IMR-90 (cell line): Measurements from ENCODE around the gene TXNL4B. TPM values are rescaled to one million over a fixed set of nuclear protein-coding genes. Genes with fewer than 3 reads are reported as not detected.

ENCODE experiments used
- ATAC-seq: fragments of 200-7000 bp; cut with Tn5 transposase; 2 replicates; pipeline ENCODE4 v1.9.1; 2020; ENCODE audit warnings: low read depth, mild to moderate bottlenecking, moderate library complexity
- BruUV-seq: library from RNA; stranded (reverse); fragments of 400-500 nt; replicated peaks from 2 replicates; lab custom pipeline; 2021; lab: Mats Ljungman, UMichigan
- CTCF ChIA-PET: fragments of 300-600 bp; formaldehyde crosslinking; extraction: SDS; loops from one replicate; lab custom pipeline; 2021; ENCODE audit warnings: antibody characterized with exemption; lab: Yijun Ruan, JAX
- POLR2A ChIA-PET: fragments of 300-600 bp; sonication (Branson Sonifier 250); formaldehyde crosslinking; loops from one replicate; lab custom pipeline; 2022; ENCODE audit warnings: antibody characterized with exemption; ENCODE audit not compliant: unreplicated experiment; lab: Charles Lee
- DNase-seq: peaks from one replicate; pipeline ENCODE4 v3.0.0; 2013
- H2AFZ ChIP-seq: replicated peaks from 2 replicates; pipeline ENCODE3; 2013; ENCODE audit warnings: low read length, mild to moderate bottlenecking; ENCODE audit not compliant: poor library complexity
- H2AK5ac ChIP-seq: 2 replicates; pipeline ENCODE4 v1.6.1; 2013; ENCODE audit warnings: low read depth, low read length, inconsistent platforms
- H2AK9ac ChIP-seq: replicated peaks from 2 replicates; pipeline ENCODE3; 2013; ENCODE audit warnings: mild to moderate bottlenecking, low read depth, low read length, moderate library complexity; ENCODE audit not compliant: poor library complexity
- H2BK120ac ChIP-seq: 2 replicates; pipeline ENCODE4 v1.6.1; 2013; ENCODE audit warnings: low read depth, low read length, inconsistent platforms
- H2BK15ac ChIP-seq: 3 replicates; pipeline ENCODE4 v1.6.1; 2013; ENCODE audit warnings: low read depth, low read length, inconsistent platforms
- H2BK20ac ChIP-seq: 2 replicates; pipeline ENCODE4 v1.6.1; 2013; ENCODE audit warnings: low read depth, mild to moderate bottlenecking, inconsistent platforms, low read length, moderate library complexity
- H2BK5ac ChIP-seq: 2 replicates; pipeline ENCODE4 v1.6.1; 2013; ENCODE audit warnings: mild to moderate bottlenecking, low read depth, low read length, inconsistent platforms; ENCODE audit not compliant: poor library complexity, severe bottlenecking
- H3K14ac ChIP-seq: replicated peaks from 2 replicates; pipeline ENCODE4 v1.6.1; 2013; ENCODE audit warnings: low read depth, low read length, inconsistent platforms
- H3K18ac ChIP-seq: 2 replicates; pipeline ENCODE4 v1.6.1; 2013; ENCODE audit warnings: low read depth, low read length, control low read depth
- H3K23ac ChIP-seq: 2 replicates; pipeline ENCODE4 v1.6.1; 2013; ENCODE audit warnings: low read depth, low read length, inconsistent platforms
- H3K27ac ChIP-seq: 2 replicates; pipeline ENCODE4 v1.5.1; 2013; ENCODE audit warnings: mild to moderate bottlenecking, control low read depth, low read length; ENCODE audit not compliant: insufficient read depth
- H3K27me3 ChIP-seq: 2 replicates; pipeline ENCODE4 v1.6.1; 2013; ENCODE audit warnings: low read length; ENCODE audit not compliant: control insufficient read depth, insufficient read depth
- H3K36me3 ChIP-seq: 2 replicates; pipeline ENCODE4 v1.6.1; 2013; ENCODE audit warnings: low read length, mixed read lengths; ENCODE audit not compliant: control insufficient read depth, insufficient read depth
- H3K4ac ChIP-seq: 2 replicates; pipeline ENCODE4 v1.6.1; 2013; ENCODE audit warnings: low read depth, low read length, inconsistent platforms
- H3K4me1 ChIP-seq: 2 replicates; pipeline ENCODE4 v1.6.1; 2013; ENCODE audit warnings: low read length, mixed read lengths; ENCODE audit not compliant: control insufficient read depth, insufficient read depth
- H3K4me2 ChIP-seq: 2 replicates; pipeline ENCODE4 v1.6.1; 2013; ENCODE audit warnings: low read depth, mild to moderate bottlenecking, control low read depth, low read length, moderate library complexity
- H3K4me3 ChIP-seq: 2 replicates; pipeline ENCODE4 v1.5.1; 2013; ENCODE audit warnings: low read depth, mild to moderate bottlenecking, control low read depth, low read length, moderate library complexity; ENCODE audit not compliant: insufficient read depth
- H3K56ac ChIP-seq: 2 replicates; pipeline ENCODE4 v1.6.1; 2013; ENCODE audit warnings: low read length, inconsistent platforms; ENCODE audit not compliant: insufficient read depth; ENCODE audit errors: extremely low read depth
- H3K79me1 ChIP-seq, 2 experiments: 2 replicates each; pipeline ENCODE4 v1.6.1; 2013; ENCODE audit warnings: low read length in 2 of 2, inconsistent platforms in 1 of 2, low read depth in 1 of 2
- H3K9ac ChIP-seq: 2 replicates; pipeline ENCODE4 v1.6.1; 2013; ENCODE audit warnings: low read depth, low read length, control low read depth
- H3K9me1 ChIP-seq: 2 replicates; pipeline ENCODE4 v1.6.1; 2013; ENCODE audit warnings: low read length, inconsistent platforms; ENCODE audit not compliant: insufficient read depth
- H3K9me3 ChIP-seq: 2 replicates; pipeline ENCODE4 v1.6.1; 2013; ENCODE audit warnings: low read length; ENCODE audit not compliant: control insufficient read depth, insufficient read depth
- H4K20me1 ChIP-seq: 2 replicates; pipeline ENCODE4 v1.6.1; 2013; ENCODE audit warnings: low read length, inconsistent platforms; ENCODE audit not compliant: insufficient read depth
- H4K5ac ChIP-seq: 2 replicates; pipeline ENCODE4 v1.6.1; 2013; ENCODE audit warnings: mild to moderate bottlenecking, low read depth, low read length, control low read depth
- H4K8ac ChIP-seq, 2 experiments: 2 replicates each; pipeline ENCODE4 v1.6.1; 2013; ENCODE audit warnings: low read depth in 2 of 2, low read length in 2 of 2, control low read depth in 1 of 2, inconsistent platforms in 1 of 2
- H4K91ac ChIP-seq: 2 replicates; pipeline ENCODE4 v1.6.1; 2013; ENCODE audit warnings: low read depth, low read length, inconsistent platforms; ENCODE audit not compliant: insufficient read depth
- MAFK ChIP-seq: IDR thresholded peaks from 2 replicates; pipeline ENCODE4 v1.6.1; 2012; ENCODE audit warnings: low read depth, low read length, improper control_type of control experiment
- RCOR1 ChIP-seq: IDR thresholded peaks from 2 replicates; pipeline ENCODE4 v1.6.1; 2012; ENCODE audit warnings: mild to moderate bottlenecking, low read length, improper control_type of control experiment; ENCODE audit not compliant: insufficient replicate concordance
- SMC3 ChIP-seq: fragments of 150-350 bp; IDR thresholded peaks from 2 replicates; pipeline ENCODE4 v1.6.1; 2016; ENCODE audit warnings: low read depth, mild to moderate bottlenecking, antibody characterized with exemption, low read length, moderate library complexity
- WGBS, 2 experiments: methylation state at CpG; one replicate each; pipeline versions ENCODE4 v1.1.5 to v1.1.7; 2013; ENCODE audit warnings: missing lambda C conversion rate in 2 of 2; ENCODE audit not compliant: insufficient read length in 1 of 2; ENCODE audit errors: extremely low coverage in 2 of 2; 5-methylcytosine and 5-hydroxymethylcytosine counted together
- dilution Hi-C: fragments of 300-500 bp; cut with HindIII; formaldehyde crosslinking; loops from one replicate; pipeline ENCODE4 v1.14.3; 2018; ENCODE audit warnings: low sequenced_read_pairs; ENCODE audit not compliant: unreplicated experiment
- in situ Hi-C: fragments of 300-500 bp; cut with MboI; formaldehyde crosslinking; loops from 3 replicates; pipeline ENCODE4 v1.14.3; 2019; ENCODE audit warnings: low sequenced_read_pairs, inconsistent platforms, mixed read lengths
- intact Hi-C: fragments of 100-400 bp; cut with micrococcal nuclease; formaldehyde crosslinking; loops from 2 replicates; pipeline ENCODE4 v1.10.0; 2022
- polyA plus RNA-seq, 3 experiments: library from polyadenylated mRNA; depleted of rRNA; stranded (reverse); fragments of >200 nt; gene quantifications; 2 replicates each; pipeline ENCODE4 v1.2.3, GENCODE V29; 2012; ENCODE audit warnings: low replicate concordance in 1 of 3
- total RNA-seq: library from RNA; depleted of rRNA; stranded (reverse); fragments of >200 nt; gene quantifications from 2 replicates; pipeline ENCODE4 v1.2.3, GENCODE V29; 2012
- TF ChIP-seq, protein P1 (sequence below): fragments of 150-350 bp; IDR thresholded peaks from 2 replicates; pipeline ENCODE4 v1.6.1; 2016; ENCODE audit warnings: low read depth, mild to moderate bottlenecking, low read length, moderate library complexity, borderline replicate concordance

Gene TXNL4B
- total and polyA plus RNA-seq, 2 of the 4 experiments (the other 2 are of a cell fraction): 5.4 to 8.6 TPM

DNA sequence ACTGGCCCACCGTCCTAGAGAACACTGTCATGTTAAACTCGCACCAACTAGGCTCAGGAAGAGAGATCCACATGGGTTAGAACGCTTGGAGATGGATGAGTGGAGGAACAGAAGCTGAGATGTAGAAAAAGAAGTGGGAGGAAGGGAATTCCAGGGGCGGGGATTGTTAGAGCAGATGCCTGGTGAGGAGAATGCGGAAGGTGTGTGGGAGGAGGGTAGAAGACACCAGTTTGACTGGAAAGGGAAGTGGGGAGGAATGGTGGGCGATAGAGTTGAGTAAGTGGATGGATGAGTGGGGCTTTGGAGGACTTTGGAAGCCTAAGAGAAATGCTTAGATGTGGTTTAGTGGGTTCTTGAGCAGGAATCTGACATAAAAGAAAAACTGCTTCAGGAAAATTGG lies 37.6 kb upstream of the TXNL4B start:
- in situ Hi-C loops (no loop called here), intact Hi-C loops (no loop called here), dilution Hi-C loops (no loop called here)
- BruUV-seq: no TSS peak
- H2AK9ac ChIP-seq: no peak overlapping the region
- H3K56ac ChIP-seq: no peak overlapping the region
- no peak overlapping the region for H3K4me2 ChIP-seq
- peaks cover 8% of the 10 kb centered on the region for H3K27me3 ChIP-seq
- H3K36me3 ChIP-seq: no peaks in the 10 kb centered on the region
- no peak overlapping the region for H3K14ac ChIP-seq
- ChIA-PET POLR2A (no interaction called here), CTCF (no interaction called here)
- no peak overlapping the region for H4K8ac ChIP-seq
- H4K20me1 ChIP-seq: no peaks in the 10 kb centered on the region
- ATAC-seq (no peak), DNase-seq (no peak)
- H2AFZ ChIP-seq: no peak overlapping the region
- H2BK15ac ChIP-seq: no peak overlapping the region
- no peaks in the 10 kb centered on the region for H3K9me1 ChIP-seq
- H4K5ac ChIP-seq: no peak overlapping the region
- no peak overlapping the region for H3K18ac ChIP-seq
- no peak overlapping the region for H4K91ac ChIP-seq
- no peak overlapping the region for H2BK120ac ChIP-seq
- no peak overlapping the region for H3K23ac ChIP-seq
- no peaks in the 10 kb centered on the region for H3K9me3 ChIP-seq
- no peak overlapping the region for H3K4me3 ChIP-seq
- no peak overlapping the region for H2BK5ac ChIP-seq
- no peak for TF ChIP-seq RCOR1
- TF ChIP-seq, protein P1, sequence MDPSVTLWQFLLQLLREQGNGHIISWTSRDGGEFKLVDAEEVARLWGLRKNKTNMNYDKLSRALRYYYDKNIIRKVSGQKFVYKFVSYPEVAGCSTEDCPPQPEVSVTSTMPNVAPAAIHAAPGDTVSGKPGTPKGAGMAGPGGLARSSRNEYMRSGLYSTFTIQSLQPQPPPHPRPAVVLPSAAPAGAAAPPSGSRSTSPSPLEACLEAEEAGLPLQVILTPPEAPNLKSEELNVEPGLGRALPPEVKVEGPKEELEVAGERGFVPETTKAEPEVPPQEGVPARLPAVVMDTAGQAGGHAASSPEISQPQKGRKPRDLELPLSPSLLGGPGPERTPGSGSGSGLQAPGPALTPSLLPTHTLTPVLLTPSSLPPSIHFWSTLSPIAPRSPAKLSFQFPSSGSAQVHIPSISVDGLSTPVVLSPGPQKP: no peak
- TF ChIP-seq MAFK: no peak
- no peak for TF ChIP-seq SMC3
- WGBS, 2 experiments: 81 to 100% methylated on average over 1 to 3 of the region's 6 CpGs
- no peaks in the 10 kb centered on the region for H3K79me1 ChIP-seq
- no peak overlapping the region for H2BK20ac ChIP-seq
- H3K27ac ChIP-seq: no peak overlapping the region
- H3K4me1 ChIP-seq: no peaks in the 10 kb centered on the region
- no peak overlapping the region for H2AK5ac ChIP-seq
- no peak overlapping the region for H3K9ac ChIP-seq
- no peak overlapping the region for H3K4ac ChIP-seq
